Parathyroid adenoma (tissue), 2 donors: ENCODE data around the gene NTN1.

Experiments
- H2AFZ ChIP-seq: fragments of 300-600 bp; sonication (generic); one replicate; pipeline ENCODE4 v1.7.0; 2017; ENCODE audit warnings: antibody characterized with exemption, mild to moderate bottlenecking
- H3K27ac ChIP-seq: fragments of 300-600 bp; sonication (generic); one replicate; pipeline ENCODE4 v1.7.0; 2017
- H3K27me3 ChIP-seq: fragments of 300-600 bp; sonication (generic); one replicate; pipeline ENCODE4 v1.7.0; 2017; ENCODE audit warnings: low read length; ENCODE audit not compliant: control insufficient read depth, insufficient read depth
- H3K36me3 ChIP-seq: fragments of 300-600 bp; sonication (generic); one replicate; pipeline ENCODE4 v1.7.0; 2017; ENCODE audit warnings: low read length; ENCODE audit not compliant: control insufficient read depth, insufficient read depth
- H3K4me1 ChIP-seq: fragments of 300-600 bp; sonication (generic); one replicate; pipeline ENCODE4 v1.7.0; 2017; ENCODE audit warnings: control low read depth
- H3K4me2 ChIP-seq: fragments of 300-600 bp; sonication (generic); one replicate; pipeline ENCODE4 v1.7.0; 2017; ENCODE audit warnings: low read length
- H3K4me3 ChIP-seq: fragments of 300-600 bp; sonication (generic); one replicate; pipeline ENCODE4 v1.7.0; 2017; ENCODE audit warnings: low read depth, low read length
- H3K79me2 ChIP-seq: fragments of 300-600 bp; sonication (generic); one replicate; pipeline ENCODE4 v1.7.0; 2017; ENCODE audit warnings: control low read depth
- H3K9ac ChIP-seq: fragments of 300-600 bp; sonication (generic); one replicate; pipeline ENCODE4 v1.7.0; 2017; ENCODE audit warnings: mild to moderate bottlenecking
- H3K9me3 ChIP-seq: fragments of 300-600 bp; sonication (generic); one replicate; pipeline ENCODE4 v1.7.0; 2017; ENCODE audit warnings: low read length; ENCODE audit not compliant: control insufficient read depth
- CTCF ChIP-seq: fragments of 300-600 bp; sonication (generic); IDR thresholded peaks from one replicate; pipeline ENCODE4 v1.7.0; 2017; ENCODE audit warnings: antibody characterized with exemption, mild to moderate bottlenecking
- donor health status: primary hyperparathyroidism.

NTN1 gene

GRCh38 chr17:9259419-9259818 lies 238.1 kb downstream of the NTN1 start:
- no peaks in the 10 kb centered on the region for H3K9me3 ChIP-seq
- H3K4me2 ChIP-seq = no peak overlapping the region
- H3K9ac ChIP-seq = no peak overlapping the region
- H3K4me3 ChIP-seq = no peak overlapping the region
- no peak overlapping the region for H2AFZ ChIP-seq
- TF ChIP-seq CTCF = no peak
- no peaks in the 10 kb centered on the region for H3K27me3 ChIP-seq
- no peaks in the 10 kb centered on the region for H3K36me3 ChIP-seq
- no peaks in the 10 kb centered on the region for H3K79me2 ChIP-seq
- no peak overlapping the region for H3K27ac ChIP-seq
- H3K4me1 ChIP-seq = no peaks in the 10 kb centered on the region

DNA sequence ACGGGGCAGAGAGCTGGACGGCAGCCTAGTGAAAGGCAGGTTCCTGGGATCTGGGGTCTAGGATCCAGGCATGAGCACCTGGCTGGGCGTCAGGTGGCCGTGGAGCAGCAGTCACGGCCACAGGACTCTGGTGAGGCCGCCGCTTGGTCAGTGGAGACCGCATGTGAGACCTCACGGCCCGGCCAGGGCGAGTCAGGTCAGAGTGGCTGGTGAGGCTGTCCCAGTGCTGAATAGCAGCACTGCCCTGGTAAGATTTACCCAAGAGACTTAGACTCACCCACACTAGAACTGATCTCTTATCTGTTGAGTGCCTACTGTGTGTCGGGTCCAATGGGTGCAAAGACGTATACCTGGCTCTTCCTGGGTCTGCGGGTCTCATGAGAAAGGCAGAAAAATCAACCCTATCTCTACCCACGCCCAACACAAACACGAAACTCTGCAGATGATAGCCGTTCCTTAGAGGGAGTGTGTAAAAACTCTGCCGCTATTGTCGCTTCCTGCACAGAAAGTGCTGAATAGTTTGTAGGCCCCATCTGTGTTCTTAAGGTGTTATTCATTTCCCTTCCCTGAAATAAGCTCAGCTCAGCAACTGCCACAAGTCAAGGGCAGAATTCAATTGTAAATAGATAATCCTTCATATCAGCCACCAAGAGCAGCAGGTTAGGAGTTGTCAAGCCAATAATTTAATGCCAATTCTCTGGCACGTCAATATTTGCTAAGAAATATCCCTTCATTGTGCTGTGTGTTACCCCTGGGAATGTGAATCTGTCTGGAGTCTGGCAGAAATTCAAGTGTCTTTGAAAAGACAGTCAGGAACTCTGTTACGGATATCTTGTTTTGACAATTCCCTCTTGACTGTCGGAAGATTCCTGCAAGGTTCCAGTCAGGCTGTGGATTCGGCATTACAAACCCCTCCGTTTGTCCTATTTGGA lies 240.0 kb downstream of the NTN1 start:
- H3K9ac ChIP-seq = no peak overlapping the region
- H3K27ac ChIP-seq = no peak overlapping the region
- H3K4me3 ChIP-seq = no peak overlapping the region

GRCh38 chr17:9266031-9266680 lies 244.8 kb downstream of the NTN1 start:
- Histone ChIP-seq H2AFZ (no peak overlapping the region), H3K9me3 (no peaks in the 10 kb centered on the region), H3K36me3 (no peaks in the 10 kb centered on the region), H3K4me2 (no peak overlapping the region), H3K27ac (no peak overlapping the region), H3K4me3 (no peak overlapping the region), H3K4me1 (no peaks in the 10 kb centered on the region), H3K79me2 (peaks cover 8% of the 10 kb centered on the region), H3K27me3 (no peaks in the 10 kb centered on the region), H3K9ac (no peak overlapping the region)
- TF ChIP-seq CTCF = no peak

More for the DNA sequence above, 240.0 kb downstream of the NTN1 start:
- Histone ChIP-seq H3K27me3 (no peaks in the 10 kb centered on the region), H3K4me2 (no peak overlapping the region), H3K9me3 (no peaks in the 10 kb centered on the region), H3K4me1 (no peaks in the 10 kb centered on the region), H2AFZ (no peak overlapping the region), H3K79me2 (peaks cover 7% of the 10 kb centered on the region), H3K36me3 (no peaks in the 10 kb centered on the region)
- no peak for TF ChIP-seq CTCF

DNA sequence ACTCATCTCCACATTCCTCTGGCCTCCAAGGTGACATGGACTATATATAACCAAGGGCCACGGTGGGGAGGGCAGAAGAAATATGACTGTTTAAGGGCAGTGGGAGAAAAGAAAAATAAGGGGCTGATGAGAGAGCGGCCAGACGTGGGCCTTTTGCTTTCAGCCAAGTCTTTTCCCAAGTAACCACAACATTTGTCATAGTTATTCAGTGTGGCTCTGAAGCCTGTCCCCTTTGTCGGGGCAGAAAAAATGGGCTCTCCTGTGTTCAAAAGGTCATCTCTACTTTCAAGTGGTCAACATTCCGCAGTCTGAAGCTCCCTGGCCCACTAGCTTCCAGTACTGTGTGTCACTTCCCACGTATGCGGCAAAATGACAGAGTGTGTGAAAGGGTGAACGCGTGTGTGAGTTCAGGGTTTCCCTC lies 245.4 kb downstream of the NTN1 start:
- no peaks in the 10 kb centered on the region for H3K36me3 ChIP-seq
- H3K4me3 ChIP-seq = no peak overlapping the region
- H3K9me3 ChIP-seq = no peaks in the 10 kb centered on the region
- H3K27ac ChIP-seq = no peak overlapping the region
- H3K4me2 ChIP-seq = no peak overlapping the region
- no peaks in the 10 kb centered on the region for H3K27me3 ChIP-seq
- H3K9ac ChIP-seq = no peak overlapping the region
- no peak for TF ChIP-seq CTCF
- H3K79me2 ChIP-seq = peaks cover 8% of the 10 kb centered on the region
- no peaks in the 10 kb centered on the region for H3K4me1 ChIP-seq
- H2AFZ ChIP-seq = no peak overlapping the region
